CD4-positive, alpha-beta T cell treated with Interleukin-4 for 1 hour (primary cell): ENCODE measurements around the gene ORMDL2.

ENCODE experiments used
- DNase-seq, 2 donors: peaks; one replicate each; pipeline ENCODE4 v3.0.0-alpha.2; 2020 to 2022

ORMDL2 gene, protein sequence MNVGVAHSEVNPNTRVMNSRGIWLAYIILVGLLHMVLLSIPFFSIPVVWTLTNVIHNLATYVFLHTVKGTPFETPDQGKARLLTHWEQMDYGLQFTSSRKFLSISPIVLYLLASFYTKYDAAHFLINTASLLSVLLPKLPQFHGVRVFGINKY

DNA sequence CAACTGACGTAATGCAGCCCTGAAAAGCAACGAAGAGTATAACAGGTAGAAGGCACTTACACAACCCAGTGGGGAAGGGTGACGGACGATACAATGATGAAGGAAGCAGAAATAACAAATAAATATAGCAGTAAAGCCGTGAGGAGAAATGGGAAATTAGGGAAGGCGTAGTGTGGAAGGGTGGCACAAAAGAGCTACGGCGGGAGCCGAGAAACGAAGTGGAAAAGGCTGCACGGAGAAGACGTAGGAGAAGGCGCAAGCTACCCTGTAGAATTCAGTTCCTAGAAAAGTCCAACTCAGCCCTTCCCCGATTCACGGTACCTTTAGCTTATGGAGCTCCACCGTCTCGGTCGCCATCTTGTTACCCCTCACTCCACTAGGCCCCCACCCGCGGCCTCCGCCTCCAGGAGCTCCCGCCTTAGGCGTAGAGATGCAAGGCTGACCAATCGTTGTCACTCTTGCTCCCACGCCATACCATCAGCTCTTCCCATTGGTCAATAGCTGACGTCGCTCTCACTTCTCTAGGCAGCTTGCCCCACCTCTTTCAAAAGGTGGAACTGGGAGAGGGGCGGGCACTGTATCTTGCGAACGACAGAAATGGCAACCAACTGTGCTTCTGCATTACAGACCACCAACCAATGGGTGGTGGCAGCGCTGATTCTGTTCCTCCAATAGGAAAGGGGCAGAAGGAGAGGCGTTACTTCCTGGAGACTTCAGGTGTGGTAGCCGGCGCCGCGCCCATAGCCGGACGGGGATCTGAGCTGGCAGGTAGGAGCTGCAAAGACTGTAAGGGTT lies at the start of gene ORMDL2, which contains the start of gene SARNP:
Gene ORMDL2 (plus strand): TSS at position 697 of the 795 bp plus-strand sequence. CDS start 959 bp downstream, outside the sequence.
Gene SARNP (minus strand): TSS at position 380 of the 795 bp plus-strand sequence. CDS start 23 bp downstream, at position 357.
- DNase-seq, result peak; percentile 99 to 100

DNA sequence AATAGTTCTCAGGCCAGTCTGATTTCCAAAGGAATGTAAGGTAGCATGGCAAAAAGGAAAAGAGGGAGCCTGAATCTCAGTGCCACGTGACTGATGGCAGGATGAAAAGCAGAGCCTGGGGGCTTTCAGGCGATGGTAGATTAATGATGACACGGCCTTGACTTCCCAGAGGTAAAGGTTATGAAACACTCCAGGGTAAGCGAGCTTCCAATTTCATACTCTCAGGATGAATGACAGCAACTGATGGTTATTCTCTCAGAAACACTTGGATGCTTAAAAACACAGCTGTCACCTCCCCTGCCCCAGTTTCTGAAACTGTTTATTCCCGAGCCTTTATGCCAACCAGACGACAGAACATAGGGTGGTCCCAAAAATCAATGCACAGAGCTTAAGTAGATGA lies 46.1 kb upstream of the ORMDL2 start:
- no peak for DNase-seq

DNA sequence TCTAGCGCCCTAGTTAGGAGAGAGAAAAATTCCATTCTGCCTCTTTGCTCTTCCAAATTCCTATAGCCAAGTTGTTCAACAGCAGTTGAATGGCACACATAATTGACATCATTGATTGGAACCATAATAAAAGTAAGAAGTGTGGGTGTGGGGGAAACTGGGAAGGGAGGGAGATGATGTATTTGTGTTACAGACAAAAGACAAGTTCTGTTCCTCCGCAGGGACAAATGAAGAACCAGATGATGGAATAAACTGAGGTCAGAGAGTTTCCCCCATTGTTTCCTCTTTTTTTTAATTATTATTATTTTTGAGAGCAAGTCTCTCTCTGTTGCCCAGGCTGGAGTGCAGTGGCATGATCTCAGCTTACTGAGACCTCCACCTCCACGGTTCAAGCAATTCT lies 40.0 kb upstream of the ORMDL2 start:
- DNase-seq, result no peak

DNA sequence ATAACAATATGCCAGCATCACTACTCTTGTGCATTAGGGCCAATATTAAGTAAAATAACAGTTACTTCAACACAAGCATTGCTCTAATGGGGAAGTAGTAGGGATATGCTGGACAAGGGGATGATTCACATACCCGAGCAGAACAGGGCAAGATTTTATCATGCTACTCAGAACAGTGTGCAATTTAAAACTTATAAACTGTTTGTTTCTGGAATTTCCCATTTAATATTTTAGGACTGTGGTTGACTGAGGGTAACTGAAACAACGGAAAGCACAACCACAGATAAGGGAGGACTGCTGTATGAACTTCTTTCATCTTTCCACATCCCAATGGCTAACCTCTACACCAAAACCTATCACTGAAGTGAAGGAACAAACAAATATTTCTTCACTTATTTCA lies 37.2 kb upstream of the ORMDL2 start:
- DNase-seq, result peak in 1 of 2 donors; percentile 10

DNA sequence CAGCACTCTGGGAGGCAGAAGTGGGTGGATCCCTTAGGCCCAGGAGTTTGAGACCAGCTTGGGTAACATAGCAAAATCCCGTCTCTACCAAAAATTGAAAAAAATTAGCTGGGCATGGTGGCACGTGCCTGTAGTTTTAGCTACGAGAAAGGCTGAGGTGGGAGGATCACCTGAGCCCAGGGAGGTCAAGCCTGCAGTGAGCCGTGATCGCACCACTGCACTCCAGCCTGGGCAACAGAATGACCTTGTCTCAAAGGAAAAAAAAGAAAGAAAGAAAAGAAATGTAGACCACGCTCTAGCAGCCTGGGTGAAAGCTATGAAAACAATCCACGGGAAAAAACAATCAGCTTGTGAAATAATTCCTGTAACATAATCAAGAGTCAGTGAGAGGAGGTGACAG lies 29.3 kb upstream of the ORMDL2 start:
- DNase-seq, result no peak

DNA sequence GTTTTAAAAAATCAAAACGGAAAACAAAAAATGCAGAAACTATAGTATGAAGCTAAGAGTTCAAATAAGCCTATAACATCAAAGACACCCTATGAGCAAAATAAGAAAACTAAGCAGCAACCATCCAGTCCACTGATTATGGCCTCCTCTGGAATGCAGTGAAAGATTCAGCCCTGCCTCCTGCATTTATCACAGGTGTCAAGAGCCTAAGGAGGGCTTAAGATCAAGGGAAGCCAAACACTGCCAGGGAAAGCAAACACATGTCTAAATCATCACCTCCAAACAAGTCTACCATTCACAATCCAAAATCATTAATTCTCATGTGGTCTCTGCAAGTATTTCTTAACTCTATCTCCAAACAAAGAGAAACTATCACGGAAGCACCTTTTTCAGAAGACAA lies 28.7 kb upstream of the ORMDL2 start:
- DNase-seq, result no peak

DNA sequence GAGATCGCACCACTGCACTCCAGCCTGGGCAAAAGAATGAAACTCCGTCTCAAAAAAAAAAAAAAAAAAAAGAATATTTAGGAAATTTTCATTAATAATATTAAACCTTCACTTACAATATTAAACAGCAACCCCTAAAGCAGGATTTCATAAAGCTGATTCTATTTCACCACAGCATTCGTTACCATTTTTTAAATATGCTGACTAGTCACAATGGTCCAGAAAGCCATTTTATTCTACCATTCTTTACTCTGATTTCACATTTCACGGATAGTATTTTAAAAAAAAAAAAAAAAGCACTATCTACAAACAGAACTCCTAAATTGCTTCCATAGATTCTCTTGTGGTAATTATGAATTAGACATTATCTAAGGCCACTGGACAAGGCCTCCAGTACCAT lies 27.9 kb upstream of the ORMDL2 start:
- no peak for DNase-seq

DNA sequence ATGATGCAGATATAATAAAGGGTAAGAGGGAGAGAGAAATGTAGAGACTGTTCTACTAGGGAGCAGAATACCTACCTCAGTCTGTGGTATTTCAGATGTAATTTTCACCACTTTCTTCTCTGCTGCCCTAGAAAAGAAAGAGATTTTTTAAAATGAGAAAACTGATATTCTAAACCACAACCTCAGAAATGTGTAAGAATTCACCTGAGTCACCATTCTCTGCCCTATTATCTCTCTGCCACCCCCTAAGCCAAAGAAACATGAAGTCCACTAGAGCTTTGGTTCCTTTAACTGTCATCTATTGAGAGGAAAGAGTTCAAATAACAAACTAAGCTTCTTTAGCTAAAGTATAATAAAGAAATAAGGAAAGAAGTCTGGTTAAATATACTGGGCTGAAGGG lies 21.9 kb upstream of the ORMDL2 start:
- DNase-seq, result no peak

DNA sequence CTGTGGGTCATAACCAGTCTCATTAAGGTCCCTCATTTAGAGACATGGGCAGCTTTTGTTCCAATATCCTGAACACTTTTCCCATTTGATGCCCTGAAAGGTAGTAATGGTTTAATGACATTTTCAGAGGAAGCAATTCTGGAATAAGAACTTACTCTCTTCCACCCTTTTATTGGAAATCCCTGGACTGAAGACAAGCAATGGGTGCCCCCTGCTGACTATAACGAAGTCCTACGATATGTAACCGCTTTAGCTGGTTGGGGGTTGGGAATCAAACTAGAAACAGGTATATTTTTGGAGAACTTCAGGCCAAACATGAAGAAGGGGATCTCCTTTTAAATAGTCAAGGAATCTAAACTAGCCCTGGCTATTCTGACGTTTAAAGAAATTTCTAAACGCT lies 20.8 kb upstream of the ORMDL2 start:
- peak in 1 of 2 donors; percentile 36 for DNase-seq

DNA sequence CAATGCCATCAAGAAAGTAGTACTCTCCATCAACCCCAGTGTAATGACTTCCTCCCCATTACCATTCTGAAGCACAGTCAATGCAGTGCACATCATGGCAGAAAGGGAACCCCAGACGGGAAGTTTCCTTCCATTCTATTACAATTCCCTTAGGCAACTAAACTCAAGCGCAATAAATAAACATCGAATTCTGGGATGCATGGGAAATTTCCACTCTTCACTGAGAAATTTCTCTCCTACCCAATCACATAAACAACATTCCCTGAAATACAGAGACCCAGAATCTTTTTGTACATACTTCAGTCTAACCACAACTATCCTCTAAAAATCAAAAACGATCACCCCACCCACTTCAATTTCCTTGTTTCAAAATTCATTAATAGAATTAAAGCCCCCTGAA lies 20.3 kb upstream of the ORMDL2 start:
- no peak for DNase-seq

DNA sequence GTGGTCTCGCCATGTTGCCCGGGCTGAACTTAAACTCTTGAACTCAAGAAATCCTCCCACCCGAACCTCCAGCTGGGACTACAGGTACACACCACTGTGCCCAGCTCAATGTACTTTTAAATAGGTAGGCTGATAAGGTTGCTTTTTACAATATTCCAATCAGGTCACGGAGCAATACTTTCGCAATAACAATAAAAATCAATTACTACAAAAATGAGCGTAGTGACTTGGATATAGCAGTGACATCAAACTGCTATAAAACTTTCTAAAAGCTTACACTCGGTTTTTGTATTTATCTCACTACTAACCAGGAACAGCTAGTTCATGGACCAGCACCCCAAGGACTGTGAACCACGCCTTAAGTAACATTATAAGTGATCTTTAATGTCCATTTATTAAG lies 10.9 kb upstream of the ORMDL2 start:
- no peak for DNase-seq

DNA sequence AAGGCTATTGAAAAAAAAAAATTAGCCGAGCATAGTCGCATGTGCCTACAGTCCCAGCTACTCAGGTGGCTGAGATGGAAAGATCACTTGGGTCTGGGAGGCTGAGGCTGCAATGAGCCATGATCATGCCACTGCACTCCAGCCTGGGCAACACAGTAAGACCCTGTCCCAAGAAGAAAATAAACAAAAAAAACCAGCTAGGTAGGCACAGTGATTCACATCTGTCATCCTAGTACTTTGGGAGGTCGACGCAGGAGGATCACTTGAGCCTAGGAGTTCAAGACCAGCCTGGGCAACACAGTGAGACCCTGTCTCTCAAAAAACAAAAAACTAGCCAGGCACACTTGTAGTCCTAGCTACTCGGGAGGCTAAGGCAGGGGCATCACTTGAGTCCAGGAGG lies 8.6 kb upstream of the ORMDL2 start:
- DNase-seq, result no peak

DNA sequence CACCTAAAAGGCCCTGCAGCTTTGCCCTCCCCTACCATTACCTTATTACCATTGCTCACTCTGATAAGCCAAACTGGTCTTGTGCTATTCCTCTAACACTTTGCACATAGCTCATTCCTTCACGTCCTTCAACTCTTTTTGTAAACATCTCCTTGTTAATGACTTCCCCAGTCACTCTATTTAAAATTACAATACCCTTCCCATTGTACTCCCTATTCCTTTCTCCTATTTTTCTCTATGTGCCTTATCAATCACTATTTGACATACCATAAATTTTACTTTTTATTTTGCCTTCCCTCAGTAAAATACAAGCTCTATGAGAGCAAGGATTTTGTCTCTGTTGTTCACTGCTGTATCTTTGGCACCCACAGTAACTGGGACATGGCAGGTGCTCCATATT lies 5.8 kb upstream of the ORMDL2 start:
- no peak for DNase-seq

DNA sequence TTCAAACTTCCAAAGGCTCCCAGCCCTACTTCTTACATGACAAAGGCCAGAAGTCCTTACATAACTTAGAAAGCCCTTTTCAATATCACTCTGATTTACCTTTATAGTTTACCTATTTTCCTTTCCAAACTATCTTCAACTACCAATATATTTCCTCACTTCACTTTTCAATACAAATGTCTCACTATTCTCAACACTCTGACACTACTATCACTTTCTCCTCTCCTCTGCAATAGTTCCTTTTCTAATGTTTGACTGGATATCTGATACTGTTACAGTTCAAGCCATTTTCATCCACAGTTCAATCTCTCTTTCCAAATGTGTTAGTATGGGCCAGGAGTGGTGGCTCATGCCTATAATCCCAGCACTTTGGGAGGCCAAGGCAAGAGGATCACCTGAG lies 3.6 kb upstream of the ORMDL2 start:
- DNase-seq, result no peak

DNA sequence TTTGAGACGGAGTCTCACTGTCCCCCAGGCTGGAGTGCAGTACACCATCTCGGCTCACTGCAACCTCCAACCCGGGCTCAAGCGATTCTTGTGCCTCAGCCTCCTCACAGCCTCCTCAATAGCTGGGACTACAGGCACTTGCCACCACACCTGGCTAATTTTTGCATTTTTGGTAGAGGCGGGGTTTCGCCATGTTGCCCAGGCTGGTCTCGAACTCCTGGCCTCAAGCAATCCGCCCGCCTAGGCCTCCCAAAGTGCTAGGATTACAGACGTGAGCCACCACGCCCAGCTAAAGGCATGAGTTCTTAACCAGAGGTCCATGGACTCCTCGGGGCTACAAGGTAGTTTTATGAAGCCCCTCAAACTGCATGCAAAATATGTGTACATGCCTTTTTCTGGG lies 2.4 kb upstream of the ORMDL2 start:
- no peak for DNase-seq

DNA sequence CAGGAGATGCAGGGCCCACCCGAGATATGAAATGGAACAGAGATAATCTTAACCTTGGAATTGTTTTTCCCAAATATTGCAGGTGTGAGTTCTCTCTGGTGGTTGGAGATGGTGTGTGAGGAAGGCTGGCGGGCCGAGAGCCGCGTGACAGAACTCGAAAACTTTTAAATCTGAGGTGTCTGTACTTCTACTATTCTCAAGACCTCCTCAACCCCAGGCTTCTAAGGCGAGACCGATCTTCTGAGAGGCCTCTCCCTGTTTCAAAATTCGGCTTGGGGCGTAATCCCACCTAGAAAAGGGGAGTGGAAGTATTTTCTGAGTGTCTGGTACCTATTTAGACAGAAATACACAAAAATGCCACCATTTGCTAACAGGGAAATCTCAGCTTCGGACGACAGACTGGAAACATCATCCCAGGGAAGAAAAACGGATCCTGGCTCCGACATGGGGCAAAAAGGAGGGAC lies 928 bp upstream of the ORMDL2 start:
- DNase-seq, result no peak

DNA sequence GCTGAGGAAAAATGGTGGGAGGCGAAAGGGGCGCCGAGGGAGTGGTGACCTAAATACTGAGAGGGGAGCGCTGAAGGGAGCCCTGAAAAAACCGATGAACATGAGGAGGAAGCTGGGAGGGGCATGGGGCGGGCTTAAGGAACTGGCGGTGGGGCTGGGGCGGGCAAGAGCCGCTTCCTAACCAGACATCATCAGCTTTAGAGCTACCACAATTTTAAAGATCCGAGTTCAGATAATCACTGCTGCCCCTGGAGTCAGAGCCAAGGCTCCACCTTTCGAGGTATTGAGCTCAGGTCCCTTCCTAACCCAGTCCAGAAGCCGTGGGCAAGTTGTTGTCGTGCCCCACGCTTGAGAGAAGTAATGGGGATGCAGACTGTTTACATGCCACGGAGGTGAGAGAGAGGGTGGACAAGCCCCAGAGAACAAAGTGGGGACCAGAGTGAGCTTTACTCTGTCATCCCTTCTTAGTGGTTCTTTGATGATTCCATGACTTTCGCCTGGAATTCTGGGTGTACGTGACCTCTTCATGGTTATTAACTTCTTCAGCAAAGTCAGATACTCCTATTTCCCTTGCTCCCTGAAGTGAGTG lies 393 bp downstream of the ORMDL2 start:
- DNase-seq, result no peak

DNA sequence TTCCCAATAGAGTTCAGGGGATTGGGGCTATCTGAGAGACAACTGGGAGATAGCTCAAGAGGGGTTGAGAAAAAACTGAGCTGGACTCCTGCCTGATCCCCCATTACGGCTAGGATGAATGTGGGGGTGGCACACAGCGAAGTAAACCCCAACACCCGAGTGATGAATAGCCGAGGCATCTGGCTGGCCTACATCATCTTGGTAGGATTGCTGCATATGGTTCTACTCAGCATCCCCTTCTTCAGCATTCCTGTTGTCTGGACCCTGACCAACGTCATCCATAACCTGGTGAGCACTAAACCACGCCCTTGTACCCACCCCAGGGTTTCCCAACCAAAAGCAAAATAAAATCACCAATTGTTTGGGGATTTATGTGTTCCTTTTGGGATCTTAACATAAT lies 1.0 kb downstream of the ORMDL2 start:
- no peak for DNase-seq

DNA sequence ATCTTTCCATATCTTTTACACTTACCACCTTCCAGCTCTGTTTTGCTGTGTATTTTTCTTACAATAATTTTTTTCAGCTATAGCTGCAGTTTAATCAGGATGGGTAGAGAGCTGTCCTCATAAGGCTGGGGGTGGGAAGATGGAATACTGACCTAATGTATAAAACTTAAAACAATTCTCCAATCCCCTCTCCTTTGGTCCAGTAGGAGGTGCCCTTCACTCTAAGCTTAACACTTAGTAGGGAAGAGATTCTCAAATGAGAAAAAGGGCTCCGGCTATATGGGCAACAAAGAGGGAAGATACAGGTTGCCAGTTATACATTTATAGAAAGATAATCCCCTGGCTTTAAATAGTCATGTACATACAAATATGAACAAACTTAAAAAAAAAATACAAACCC lies 2.8 kb downstream of the ORMDL2 start:
- DNase-seq, result no peak

DNA sequence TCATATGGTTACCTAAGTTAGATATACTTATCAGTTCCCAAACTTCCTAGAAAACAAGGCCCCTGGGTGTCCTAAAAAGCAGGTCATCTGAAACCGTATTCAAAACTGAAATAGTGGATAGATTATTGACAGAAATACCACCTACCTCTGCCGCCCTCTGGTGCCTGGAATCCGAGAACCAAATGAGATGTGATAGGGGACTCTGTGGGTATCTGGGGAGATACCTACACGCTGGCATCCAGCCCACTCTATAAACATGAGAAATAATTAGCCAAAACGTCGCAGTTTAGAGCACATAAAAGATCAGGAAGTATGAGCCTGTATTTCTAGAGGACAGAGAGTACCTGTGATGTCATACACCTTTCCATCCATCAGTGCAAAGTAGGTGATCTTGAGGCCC lies 4.4 kb downstream of the ORMDL2 start:
- no peak for DNase-seq

DNA sequence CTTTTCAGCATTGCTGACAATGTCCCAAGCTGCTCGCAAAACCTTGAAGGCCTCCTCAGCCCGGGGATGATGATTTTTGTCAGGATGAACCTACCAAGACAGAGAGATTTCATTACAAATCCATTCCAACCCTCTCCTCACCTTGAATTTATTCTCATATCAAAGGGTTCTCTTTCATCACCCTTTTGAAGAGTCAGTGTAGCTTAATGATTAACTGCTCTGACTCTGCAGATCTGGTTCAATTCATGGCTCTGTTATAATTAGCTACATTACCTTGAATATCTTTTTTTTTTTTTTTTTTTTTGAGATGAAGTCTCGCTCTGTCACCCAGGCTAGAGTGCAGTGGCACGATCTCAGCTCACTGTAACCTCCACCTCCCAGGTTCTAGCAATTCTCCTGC lies 5.6 kb downstream of the ORMDL2 start:
- no peak for DNase-seq

DNA sequence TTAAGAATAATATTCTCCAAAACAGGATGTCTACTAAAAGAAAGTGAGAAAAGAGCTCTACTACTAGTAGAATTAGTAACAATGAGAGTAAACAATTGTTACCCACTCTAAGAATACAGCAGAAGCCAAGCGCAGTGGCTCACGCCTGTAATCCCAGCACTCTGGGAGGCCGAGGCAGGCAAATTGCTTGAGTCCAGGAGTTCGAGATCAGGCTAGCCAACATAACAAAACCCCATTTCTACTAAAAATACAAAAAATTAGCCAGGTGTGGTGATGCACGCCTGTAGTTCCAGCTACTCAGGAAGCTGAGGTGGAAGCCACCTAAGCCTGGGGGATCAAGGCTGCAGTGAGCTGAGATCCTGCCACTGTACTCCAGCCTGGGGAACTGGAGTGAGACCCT lies 6.9 kb downstream of the ORMDL2 start:
- DNase-seq, result no peak

DNA sequence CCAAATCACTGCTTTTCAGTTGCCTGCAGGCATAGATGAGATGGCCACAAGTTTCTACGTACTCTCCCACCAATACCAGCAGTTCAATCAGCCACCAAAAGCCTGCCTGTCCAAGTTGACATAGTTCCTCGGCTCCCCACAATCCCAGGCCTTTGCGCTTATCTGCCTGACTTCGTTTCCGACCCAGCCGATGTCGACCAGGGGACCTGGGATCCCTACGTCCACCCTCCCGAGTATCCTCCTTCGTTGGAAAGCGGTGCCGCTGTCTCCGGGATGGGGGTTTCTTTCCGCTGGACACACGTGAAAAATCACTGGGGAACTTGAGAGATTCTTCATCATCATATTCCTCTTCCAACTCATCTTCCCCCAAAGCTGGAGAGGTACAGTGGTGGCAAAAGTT lies 10.0 kb downstream of the ORMDL2 start:
- no peak for DNase-seq

DNA sequence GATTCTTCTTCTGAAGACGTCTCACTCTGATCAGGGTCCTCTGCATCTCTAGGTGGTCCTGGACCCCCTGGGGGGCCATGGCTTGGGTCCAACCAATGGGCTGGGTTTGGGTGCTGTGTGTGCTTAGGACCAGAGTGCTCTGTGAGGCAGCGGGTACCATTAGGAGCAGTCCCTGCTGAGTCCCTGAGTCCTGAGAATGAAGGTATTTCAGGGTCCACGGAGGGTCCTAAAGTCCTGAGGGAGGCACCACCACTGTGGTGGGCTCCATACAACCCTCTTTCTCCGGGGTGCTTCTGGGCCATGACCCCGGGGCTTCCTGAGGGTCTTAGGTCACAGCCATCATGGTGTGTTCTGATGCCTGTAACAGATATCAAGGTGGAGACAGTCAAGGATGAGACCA lies 10.5 kb downstream of the ORMDL2 start:
- no peak for DNase-seq
